ENCODE measurements around the gene PLSCR1. TPM values are rescaled to one million over a fixed set of nuclear protein-coding genes. Genes with fewer than 3 reads are reported as not detected.
A peak's percentile ranks its signal among the peaks of the same experiment; 100 is the strongest.

The PLSCR1 gene
- total and polyA plus RNA-seq, 9 of the 15 experiments (the other 6 are each of a cell fraction or from before 2014, with no cell fraction given), result 40.6 to 122 (median 69.1) TPM

DNA sequence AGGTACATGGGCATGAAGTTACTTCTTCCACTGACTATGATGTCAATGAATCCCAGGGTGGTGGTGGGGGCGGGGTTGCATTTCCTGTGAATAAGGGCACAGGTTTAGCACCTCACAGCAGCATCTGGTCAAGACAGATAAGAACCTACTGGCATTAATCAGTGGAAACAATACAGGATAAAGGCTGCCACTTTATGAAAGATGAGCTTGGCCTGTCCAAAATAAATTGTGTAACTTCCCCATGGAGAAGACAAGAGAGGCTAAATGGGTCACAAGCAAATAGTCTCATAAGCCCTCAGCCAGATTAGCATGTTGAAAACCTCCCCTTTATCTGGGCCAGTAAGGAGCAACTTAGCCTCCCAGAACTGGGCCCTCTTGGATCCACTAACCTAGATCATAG lies 47.7 kb downstream of the PLSCR1 start (continued):
- TF ChIP-seq, protein P1, sequence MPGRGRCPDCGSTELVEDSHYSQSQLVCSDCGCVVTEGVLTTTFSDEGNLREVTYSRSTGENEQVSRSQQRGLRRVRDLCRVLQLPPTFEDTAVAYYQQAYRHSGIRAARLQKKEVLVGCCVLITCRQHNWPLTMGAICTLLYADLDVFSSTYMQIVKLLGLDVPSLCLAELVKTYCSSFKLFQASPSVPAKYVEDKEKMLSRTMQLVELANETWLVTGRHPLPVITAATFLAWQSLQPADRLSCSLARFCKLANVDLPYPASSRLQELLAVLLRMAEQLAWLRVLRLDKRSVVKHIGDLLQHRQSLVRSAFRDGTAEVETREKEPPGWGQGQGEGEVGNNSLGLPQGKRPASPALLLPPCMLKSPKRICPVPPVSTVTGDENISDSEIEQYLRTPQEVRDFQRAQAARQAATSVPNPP (IDR thresholded peaks at IDR 0.05; ENCODE audit: borderline replicate concordance, insufficient read depth, insufficient read length), result no peak
- TF ChIP-seq ADNP (tag; IDR thresholded peaks at IDR 0.05) (no peak), POLR2AphosphoS5 (IDR thresholded peaks at IDR 0.05; ENCODE audit: control insufficient read depth, insufficient read depth, low read depth, low read length) (peak; percentile 79; the same call in 1 of the 2 replicates), NCOR1 (IDR thresholded peaks at IDR 0.05) (peak; percentile 93), NRF1 (conservative IDR thresholded peaks at IDR 0.05 in 1 of 2, IDR thresholded peaks at IDR 0.05 in 1 of 2) (no peak), SMARCC2 (IDR thresholded peaks at IDR 0.05; ENCODE audit: low read depth) (peak; percentile 87), EZH2 (IDR thresholded peaks at IDR 0.05; ENCODE audit: borderline replicate concordance, low read depth, low read length) (no peak), PML (IDR thresholded peaks at IDR 0.05; ENCODE audit: low read length) (peak; percentile 96), MEIS2 (IDR thresholded peaks at IDR 0.05; ENCODE audit: partially characterized antibody) (peak; percentile 99), RFX5 (IDR thresholded peaks at IDR 0.05; ENCODE audit: low read depth, low read length) (no peak), HEY1 (CRISPR knock-in tag; IDR thresholded peaks at IDR 0.05; ENCODE audit: borderline replicate concordance) (no peak), EGR1 (conservative IDR thresholded peaks at IDR 0.05) (peak; percentile 45), TSC22D4 (tag; IDR thresholded peaks at IDR 0.05) (no peak), ZNF584 (CRISPR knock-in tag; IDR thresholded peaks at IDR 0.05; ENCODE audit: low read depth) (0 out of 2 replicates have a peak, but pooled peaks have one; percentile 72), LEF1 (IDR thresholded peaks at IDR 0.05) (peak; percentile 93), NR2C2 (CRISPR knock-in tag; IDR thresholded peaks at IDR 0.05) (no peak), NR2C2 (tag; IDR thresholded peaks at IDR 0.05) (peak; percentile 37; the same call in 1 of the 2 replicates)
- TF ChIP-seq, protein P2, sequence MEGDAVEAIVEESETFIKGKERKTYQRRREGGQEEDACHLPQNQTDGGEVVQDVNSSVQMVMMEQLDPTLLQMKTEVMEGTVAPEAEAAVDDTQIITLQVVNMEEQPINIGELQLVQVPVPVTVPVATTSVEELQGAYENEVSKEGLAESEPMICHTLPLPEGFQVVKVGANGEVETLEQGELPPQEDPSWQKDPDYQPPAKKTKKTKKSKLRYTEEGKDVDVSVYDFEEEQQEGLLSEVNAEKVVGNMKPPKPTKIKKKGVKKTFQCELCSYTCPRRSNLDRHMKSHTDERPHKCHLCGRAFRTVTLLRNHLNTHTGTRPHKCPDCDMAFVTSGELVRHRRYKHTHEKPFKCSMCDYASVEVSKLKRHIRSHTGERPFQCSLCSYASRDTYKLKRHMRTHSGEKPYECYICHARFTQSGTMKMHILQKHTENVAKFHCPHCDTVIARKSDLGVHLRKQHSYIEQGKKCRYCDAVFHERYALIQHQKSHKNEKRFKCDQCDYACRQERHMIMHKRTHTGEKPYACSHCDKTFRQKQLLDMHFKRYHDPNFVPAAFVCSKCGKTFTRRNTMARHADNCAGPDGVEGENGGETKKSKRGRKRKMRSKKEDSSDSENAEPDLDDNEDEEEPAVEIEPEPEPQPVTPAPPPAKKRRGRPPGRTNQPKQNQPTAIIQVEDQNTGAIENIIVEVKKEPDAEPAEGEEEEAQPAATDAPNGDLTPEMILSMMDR (IDR thresholded peaks at IDR 0.05 in 2 of 3, conservative IDR thresholded peaks at IDR 0.05 in 1 of 3; ENCODE audit: insufficient read depth in 2 of 3, low read depth in 1 of 3, low read length in 3 of 3), result no peak
- TF ChIP-seq, protein P3, sequence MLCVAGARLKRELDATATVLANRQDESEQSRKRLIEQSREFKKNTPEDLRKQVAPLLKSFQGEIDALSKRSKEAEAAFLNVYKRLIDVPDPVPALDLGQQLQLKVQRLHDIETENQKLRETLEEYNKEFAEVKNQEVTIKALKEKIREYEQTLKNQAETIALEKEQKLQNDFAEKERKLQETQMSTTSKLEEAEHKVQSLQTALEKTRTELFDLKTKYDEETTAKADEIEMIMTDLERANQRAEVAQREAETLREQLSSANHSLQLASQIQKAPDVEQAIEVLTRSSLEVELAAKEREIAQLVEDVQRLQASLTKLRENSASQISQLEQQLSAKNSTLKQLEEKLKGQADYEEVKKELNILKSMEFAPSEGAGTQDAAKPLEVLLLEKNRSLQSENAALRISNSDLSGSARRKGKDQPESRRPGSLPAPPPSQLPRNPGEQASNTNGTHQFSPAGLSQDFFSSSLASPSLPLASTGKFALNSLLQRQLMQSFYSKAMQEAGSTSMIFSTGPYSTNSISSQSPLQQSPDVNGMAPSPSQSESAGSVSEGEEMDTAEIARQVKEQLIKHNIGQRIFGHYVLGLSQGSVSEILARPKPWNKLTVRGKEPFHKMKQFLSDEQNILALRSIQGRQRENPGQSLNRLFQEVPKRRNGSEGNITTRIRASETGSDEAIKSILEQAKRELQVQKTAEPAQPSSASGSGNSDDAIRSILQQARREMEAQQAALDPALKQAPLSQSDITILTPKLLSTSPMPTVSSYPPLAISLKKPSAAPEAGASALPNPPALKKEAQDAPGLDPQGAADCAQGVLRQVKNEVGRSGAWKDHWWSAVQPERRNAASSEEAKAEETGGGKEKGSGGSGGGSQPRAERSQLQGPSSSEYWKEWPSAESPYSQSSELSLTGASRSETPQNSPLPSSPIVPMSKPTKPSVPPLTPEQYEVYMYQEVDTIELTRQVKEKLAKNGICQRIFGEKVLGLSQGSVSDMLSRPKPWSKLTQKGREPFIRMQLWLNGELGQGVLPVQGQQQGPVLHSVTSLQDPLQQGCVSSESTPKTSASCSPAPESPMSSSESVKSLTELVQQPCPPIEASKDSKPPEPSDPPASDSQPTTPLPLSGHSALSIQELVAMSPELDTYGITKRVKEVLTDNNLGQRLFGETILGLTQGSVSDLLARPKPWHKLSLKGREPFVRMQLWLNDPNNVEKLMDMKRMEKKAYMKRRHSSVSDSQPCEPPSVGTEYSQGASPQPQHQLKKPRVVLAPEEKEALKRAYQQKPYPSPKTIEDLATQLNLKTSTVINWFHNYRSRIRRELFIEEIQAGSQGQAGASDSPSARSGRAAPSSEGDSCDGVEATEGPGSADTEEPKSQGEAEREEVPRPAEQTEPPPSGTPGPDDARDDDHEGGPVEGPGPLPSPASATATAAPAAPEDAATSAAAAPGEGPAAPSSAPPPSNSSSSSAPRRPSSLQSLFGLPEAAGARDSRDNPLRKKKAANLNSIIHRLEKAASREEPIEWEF (CRISPR knock-in tag; IDR thresholded peaks at IDR 0.05), result 0 out of 2 replicates have a peak, but pooled peaks have one; percentile 2
- TF ChIP-seq, protein P4, sequence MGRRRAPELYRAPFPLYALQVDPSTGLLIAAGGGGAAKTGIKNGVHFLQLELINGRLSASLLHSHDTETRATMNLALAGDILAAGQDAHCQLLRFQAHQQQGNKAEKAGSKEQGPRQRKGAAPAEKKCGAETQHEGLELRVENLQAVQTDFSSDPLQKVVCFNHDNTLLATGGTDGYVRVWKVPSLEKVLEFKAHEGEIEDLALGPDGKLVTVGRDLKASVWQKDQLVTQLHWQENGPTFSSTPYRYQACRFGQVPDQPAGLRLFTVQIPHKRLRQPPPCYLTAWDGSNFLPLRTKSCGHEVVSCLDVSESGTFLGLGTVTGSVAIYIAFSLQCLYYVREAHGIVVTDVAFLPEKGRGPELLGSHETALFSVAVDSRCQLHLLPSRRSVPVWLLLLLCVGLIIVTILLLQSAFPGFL (CRISPR knock-in tag; IDR thresholded peaks at IDR 0.05), result no peak

Measured in K562 (cell line).